ENCODE measurements around the gene PPP2R2C.

The PPP2R2C gene

DNA sequence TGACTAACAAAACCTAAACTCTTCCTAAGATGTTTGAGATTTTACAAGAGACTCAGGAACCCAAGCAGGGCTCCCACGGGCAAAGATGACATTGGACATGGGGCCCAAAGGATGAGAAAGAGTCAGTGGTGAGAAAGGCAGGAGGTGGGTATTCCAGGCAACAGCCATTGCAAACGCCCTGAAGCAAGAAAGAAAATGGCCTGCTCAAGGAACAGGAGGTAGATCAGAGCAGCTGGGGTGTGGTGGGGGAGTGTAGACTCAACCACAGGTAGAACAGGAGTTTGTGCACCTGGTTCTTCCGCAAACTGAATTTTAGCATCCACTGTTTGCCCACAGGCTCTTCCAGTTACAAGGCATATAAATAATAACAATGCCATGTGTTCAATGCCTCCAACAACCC is 3.3 kb downstream of the PPP2R2C start:
- ATAC-seq: no peak

GRCh38 chr4:6468376-6468775 is 4.0 kb downstream of the PPP2R2C start:
- no peak for ATAC-seq

More for the DNA sequence above, 3.3 kb downstream of the PPP2R2C start:
- no peak for DNase-seq

DNA sequence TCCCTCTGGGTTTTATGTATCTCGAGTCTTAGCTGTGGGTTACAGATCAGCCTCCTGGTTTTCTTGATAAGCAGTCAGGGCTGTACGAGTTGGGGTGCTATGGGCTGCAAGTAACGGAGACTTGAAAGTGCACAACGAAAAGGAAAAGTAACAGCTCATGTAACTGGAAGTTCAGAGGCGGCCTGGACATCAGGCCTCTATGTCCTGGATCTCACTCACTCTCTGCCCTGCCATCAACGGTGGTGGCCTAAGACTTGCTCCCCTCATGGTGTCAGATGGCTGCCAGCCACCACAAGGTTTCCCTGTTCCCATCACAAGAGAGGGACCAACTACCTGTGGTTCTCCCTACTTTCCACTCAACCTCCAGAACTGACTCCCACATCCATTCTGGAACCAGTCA is 4.8 kb downstream of the PPP2R2C start:
- DNase-seq (no peak), ATAC-seq (no peak)

More at GRCh38 chr4:6468376-6468775, 4.0 kb downstream of the PPP2R2C start:
- DNase-seq: no peak

- no peak for DNase-seq
- no peak for ATAC-seq
These were observed 5.5 kb downstream of the PPP2R2C start for GRCh38 chr4:6466756-6467381.

GRCh38 chr4:6465955-6466354 is 6.5 kb downstream of the PPP2R2C start:
- no peak for DNase-seq
- no peak for ATAC-seq

DNA sequence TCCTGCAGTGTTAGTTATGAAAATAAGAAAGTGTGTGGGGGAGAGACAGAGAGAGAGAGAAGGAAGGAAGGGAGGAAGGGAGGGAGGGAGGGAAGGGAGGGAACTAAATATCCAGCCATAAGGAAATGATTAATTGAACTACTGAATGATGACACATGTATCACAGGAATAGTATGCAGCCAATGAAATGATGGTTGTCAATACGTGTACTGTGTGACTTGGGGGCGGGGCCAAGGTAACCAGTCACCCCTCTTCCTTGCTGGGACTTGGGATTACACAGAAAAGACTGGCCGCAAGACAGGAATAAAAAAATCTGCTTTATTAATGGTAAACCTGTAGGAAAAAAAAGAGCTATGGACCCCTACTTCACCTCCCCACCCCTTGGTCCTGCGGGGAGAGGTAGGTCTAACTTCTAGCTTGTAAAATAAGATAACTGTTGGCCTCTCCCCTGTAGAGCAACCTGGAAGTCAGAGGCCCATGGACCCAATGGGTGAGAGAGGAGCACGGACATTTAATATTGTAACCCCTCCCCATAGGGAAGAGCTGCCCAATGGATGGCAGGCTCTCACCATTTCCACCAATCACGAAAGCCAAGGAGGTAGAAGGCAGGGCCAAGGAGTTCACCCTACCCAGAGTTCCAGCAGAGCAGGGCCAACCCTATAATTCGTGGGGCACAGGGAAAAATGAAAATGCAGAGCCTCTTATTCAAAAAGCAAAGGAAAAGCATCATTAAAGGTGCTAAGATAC is 7.4 kb downstream of the PPP2R2C start:
- no peak for ATAC-seq
- no peak for DNase-seq

- ATAC-seq (no peak), DNase-seq (no peak)
These were observed 8.8 kb downstream of the PPP2R2C start for GRCh38 chr4:6463311-6464289.

DNA sequence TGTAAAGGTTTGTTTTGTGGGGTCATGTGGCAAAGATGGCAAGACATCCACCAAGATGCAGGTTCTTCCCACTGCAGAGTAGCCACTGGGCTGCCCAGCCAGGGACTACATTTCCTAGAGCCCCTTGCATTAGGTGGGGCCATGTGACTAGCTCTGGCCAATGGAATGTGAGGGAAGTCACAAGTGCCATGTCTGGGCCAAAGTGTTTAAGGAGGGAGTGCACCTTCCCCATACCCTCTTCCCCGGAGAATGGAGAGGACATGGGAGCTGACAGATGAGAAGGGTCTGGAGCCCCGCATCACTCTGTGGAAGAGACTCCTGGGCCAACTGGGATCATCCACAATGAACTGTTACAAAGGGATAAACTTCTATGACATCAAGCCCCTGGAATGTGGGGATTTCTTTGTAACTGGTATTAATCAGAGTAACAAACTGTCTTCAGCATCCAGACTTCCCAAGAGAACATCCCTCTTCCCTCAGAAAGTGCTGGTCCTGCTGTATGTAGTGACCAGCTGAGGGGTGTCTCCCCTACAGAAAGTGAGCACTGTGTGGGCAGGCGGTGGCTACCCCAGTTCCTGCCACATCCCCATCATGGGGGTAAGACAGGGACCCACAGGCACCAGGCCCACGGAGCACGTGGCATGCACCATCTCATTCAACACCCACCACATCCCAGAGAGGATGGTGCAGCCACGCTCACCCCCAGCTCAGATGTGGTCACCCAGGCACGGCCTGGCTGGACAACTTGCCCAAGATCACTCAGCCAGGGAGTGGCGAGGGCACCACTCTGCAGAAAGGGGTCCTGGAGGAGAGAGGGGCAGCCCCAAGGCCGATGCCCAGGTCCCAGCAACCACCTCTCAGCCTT is 10.9 kb downstream of the PPP2R2C start:
- DNase-seq: no peak
- no peak for ATAC-seq

DNA sequence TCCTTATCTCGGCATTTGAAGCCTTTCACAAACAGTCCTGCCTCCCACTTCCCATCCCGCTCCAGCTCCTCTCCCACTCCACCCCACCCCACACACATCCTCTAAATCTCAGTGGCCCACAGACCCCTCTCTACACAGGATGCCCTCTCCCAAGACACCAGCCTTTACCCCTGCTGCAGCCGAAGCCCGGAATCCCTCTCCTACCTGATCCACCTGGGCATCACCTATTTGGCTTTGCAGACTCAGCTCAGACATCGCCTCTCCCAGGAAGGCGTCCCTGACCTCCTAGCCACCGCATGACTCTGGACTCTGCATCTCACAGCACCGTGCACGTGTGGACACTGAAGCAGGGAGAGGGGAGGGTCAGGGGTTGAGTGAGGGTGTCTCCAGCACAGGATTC is 11.5 kb downstream of the PPP2R2C start:
- DNase-seq (no peak), ATAC-seq (no peak)

DNA sequence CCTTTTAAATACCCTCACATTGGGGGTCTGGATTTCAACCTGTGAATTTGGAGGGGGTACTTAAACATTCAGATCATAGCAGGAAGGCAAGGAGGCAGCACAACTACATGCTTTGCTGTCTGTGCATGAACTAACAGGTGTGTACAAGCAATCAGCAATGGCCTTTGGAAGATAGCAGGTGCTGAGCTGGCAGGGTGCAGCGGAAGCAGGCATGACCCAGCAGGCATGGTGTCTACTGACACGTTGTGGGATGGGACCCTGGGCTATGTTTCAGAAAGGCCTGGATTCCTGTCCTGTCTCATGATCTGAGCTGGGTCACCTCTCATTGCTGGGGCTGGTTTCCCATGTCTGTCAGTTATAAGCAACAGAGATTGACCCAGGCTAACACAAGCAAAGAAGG is 13.9 kb downstream of the PPP2R2C start:
- no peak for DNase-seq
- no peak for ATAC-seq

DNA sequence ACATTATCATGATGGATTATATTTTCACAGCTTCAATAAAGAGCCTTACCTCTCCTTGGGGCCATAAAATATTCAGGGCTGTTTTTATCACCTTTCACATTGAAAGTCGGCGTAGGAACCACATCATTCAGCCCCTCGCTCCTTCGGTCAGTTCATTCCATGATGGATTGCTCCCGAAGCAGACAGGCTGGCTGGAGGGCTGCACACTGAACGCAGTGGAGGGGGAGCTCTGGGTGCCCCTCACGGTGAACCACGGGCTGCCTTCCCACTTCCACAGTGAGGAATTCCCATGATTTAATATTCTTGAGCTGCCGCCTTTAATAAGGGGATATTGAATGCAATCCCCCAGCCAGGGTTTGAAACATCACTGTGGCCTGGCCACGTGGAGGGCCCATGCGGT is 16.0 kb downstream of the PPP2R2C start:
- DNase-seq: no peak
- ATAC-seq: no peak

GRCh38 chr4:6454112-6454910 is 18.1 kb downstream of the PPP2R2C start:
- DNase-seq (no peak), ATAC-seq (no peak)

DNA sequence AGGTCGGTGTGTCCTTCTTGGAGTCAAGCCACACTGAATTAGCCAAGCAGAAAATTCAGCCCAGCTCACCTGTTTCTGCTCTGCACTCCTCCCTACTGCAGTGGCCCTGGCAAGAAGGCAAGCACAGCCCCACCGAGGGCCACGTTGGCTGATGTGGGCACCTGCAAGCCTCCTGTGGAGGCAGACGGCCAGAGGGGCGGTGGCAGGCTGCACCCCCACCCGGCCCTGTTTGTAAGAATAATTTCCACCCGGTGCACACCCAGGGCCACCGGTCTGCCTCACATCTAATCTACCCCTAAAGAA is 18.8 kb downstream of the PPP2R2C start:
- DNase-seq: no peak
- ATAC-seq: no peak

DNA sequence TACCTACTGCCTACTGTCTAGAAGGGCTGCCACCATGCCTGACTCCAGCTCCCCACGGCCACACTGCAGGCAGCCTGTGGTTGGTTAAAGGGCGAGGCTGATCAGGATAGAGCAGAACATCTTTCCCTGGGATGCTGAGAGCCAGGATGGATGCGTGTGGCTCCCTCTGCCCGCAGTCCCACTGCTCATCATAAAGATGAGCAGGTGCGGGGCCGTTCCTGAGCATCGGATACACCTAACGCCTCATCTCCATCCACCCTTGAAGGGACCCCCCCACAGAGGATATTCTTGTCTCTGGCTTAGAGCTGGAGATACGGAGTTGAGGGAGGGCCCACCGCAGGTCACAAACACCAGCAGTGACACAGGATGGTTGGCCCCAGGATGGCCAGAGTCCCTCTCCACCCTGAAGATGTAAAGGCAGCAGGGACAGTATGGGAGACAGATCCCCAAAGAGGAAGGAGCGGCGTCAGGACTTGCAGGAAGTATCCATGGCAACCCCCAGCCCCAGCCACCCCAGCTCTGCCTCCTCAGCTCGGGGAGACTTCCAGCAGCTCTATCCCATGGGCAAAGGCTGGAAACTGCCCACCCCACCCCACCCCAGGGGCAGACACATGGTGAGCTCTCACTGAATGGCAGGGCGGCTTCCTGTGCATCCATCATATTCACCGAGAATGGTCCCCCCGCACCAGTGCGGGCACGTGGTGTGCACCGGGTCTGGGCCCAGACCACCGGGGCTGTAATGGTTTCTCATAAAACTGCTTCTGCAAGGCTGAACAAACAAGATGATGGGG is 19.3 kb downstream of the PPP2R2C start:
- no peak for ATAC-seq
- DNase-seq: no peak

GRCh38 chr4:6452116-6452896 is 20.1 kb downstream of the PPP2R2C start:
- ATAC-seq: no peak
- no peak for DNase-seq

- no peak for ATAC-seq
- no peak for DNase-seq
These were observed 21.1 kb downstream of the PPP2R2C start for GRCh38 chr4:6451309-6451708.

DNA sequence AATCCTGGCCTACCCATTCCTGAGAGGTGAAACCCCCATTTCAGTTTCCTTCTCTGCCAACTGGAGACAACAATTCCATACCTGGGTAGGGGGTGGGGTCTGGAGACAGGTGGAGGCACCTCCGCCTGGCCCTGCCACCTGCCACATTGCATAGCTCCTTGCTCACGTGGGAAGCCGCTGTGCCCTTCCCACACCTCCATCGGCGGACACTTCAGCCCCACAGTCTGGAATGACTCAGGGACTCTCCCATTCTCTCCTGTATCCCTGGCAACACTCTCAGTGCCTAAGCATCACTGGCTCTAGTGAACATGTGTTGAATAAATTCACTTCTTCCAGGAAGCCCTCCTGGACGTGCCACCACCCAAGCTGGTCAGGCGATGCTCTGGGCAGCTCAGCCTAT is 21.7 kb downstream of the PPP2R2C start:
- DNase-seq: no peak

DNA sequence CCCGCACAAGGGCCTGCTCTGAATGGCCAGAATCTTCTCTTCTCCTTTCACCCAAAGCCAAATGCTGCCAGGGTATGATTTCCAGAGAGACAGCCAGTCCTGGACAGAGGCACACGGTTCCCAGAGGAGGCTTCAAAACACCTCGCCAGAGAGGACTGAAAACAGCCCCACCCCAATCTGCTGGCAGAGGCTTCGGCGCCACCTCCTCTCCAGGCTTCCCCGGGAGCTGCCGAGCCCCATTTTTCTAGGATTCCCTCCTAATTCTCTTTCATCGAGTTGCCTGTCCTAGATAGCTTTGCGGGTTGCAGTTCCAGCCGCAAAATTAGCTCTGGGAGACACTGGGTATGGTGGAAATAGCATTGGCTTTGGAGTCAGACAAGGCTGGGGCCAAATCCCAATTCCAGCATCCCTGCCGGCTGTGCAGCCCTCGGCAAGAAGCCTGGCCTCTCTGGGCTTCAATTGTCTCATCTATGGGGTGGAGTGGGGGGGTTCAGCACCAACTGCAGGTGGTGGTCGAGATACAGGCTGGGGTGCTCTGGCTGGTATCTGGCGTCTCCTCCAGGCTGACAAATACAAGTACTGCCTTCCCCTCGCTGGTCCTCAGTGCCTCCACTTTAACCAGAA is 22.6 kb downstream of the PPP2R2C start:
- ATAC-seq: no peak
- no peak for DNase-seq

More for the DNA sequence above, 21.7 kb downstream of the PPP2R2C start:
- ATAC-seq: no peak

GRCh38 chr4:6449335-6449734 is 23.1 kb downstream of the PPP2R2C start:
- DNase-seq (no peak), ATAC-seq (no peak)

All from stimulated activated naive CD8-positive, alpha-beta T cell treated with anti-CD3 and anti-CD28 coated beads, Interleukin-15, Interleukin-2, amounts not matched to agents 100 U/mL and 50 U/mL, for 24 hours (primary cell).